Kidney (tissue), 14 donors: ENCODE results near the gene LAIR2. TPM values are rescaled to one million over a fixed set of nuclear protein-coding genes. Genes with fewer than 3 reads are reported as not detected.

Experiments used
- DNase-seq, 5 donors: peaks; one replicate each; pipeline ENCODE4 v3.0.0-alpha.2; 2013 to 2020
- FAIRE-seq: peaks from 2 replicates; lab custom pipeline; 2012; peaks lifted over from hg19 to GRCh38; lab: Jason Lieb, UNC
- H3K27ac ChIP-seq, 2 donors: one replicate each; pipeline ENCODE4 v1.7.0; 2013; ENCODE audit warnings: low read depth in 2 of 2, low read length in 2 of 2, inconsistent platforms in 1 of 2
- H3K27me3 ChIP-seq: one replicate; pipeline ENCODE4 v1.7.1; 2013; ENCODE audit warnings: low read length, inconsistent platforms; ENCODE audit not compliant: control insufficient read depth, insufficient read depth
- H3K36me3 ChIP-seq, 3 donors: one replicate each; pipeline versions ENCODE4 v1.7.0 to v1.7.1; 2013; ENCODE audit warnings: low read length in 3 of 3, control low read depth in 1 of 3, inconsistent platforms in 1 of 3; ENCODE audit not compliant: insufficient read depth in 3 of 3, control insufficient read depth in 2 of 3
- H3K4me1 ChIP-seq, 3 donors: one replicate each; pipeline versions ENCODE4 v1.7.0 to v1.7.1; 2013; ENCODE audit warnings: low read length in 3 of 3, inconsistent platforms in 1 of 3, low read depth in 1 of 3; ENCODE audit not compliant: control insufficient read depth in 2 of 3, insufficient read depth in 2 of 3
- H3K4me3 ChIP-seq, 3 donors: one replicate each; pipeline versions ENCODE4 v1.7.0 to v1.8.1; 2013; ENCODE audit warnings: low read length in 3 of 3, control low read depth in 1 of 3, inconsistent platforms in 1 of 3
- H3K9ac ChIP-seq, 3 donors: one replicate each; pipeline versions ENCODE4 v1.7.0 to v1.7.1; 2013; ENCODE audit warnings: low read length in 3 of 3, control low read depth in 1 of 3, inconsistent platforms in 1 of 3
- H3K9me3 ChIP-seq, 3 donors: one replicate each; pipeline versions ENCODE4 v1.7.0 to v1.7.1; 2013; ENCODE audit warnings: low read length in 3 of 3, control low read depth in 1 of 3, inconsistent platforms in 1 of 3; ENCODE audit not compliant: control insufficient read depth in 2 of 3, insufficient read depth in 1 of 3
- CTCF ChIP-seq: IDR thresholded peaks from 3 replicates; pipeline ENCODE4 v1.5.1; 2012; ENCODE audit warnings: mild to moderate bottlenecking, moderate library complexity, borderline replicate concordance; ENCODE audit not compliant: insufficient read depth; ENCODE audit errors: extremely low read depth
- intact Hi-C: fragments of 100-400 bp; cut with DNase I; formaldehyde crosslinking; loops from one replicate; pipeline ENCODE4 v1.11.1; 2022
- polyA plus RNA-seq: library from polyadenylated mRNA; stranded (reverse); fragments of 350-450 nt; fragmentation: Illumina TruSeq; extraction: RNeasy Lipid Tissue Mini Kit (QIAGEN cat#74804); gene quantifications from one replicate; pipeline ENCODE4 v1.2.3, GENCODE V29; 2014; ENCODE audit warnings: low read depth, low replicate concordance; ENCODE audit not compliant: insufficient read depth
- total RNA-seq: library from RNA; stranded (reverse); fragmentation: NEBNext Ultra II Directional; extraction: Animal tissue kit (Norgen Biotek cat#: 25700); gene quantifications from one replicate; pipeline ENCODE4 v1.2.1, GENCODE V29; 2021
- donor health status: control.
- donor health status: control.
- donor health status: control.
- donor health status: control.
- donor health status: control.
- donor health status: DM: yes; HTN: yes; CAD: no.
- donor health status: Normal renal cell carcinoma (clear cell type).

LAIR2 gene
- total and polyA plus RNA-seq, 2 donors from 2014 or later: not detected

GRCh38 chr19:54558339-54558738, 55.7 kb downstream of the LAIR2 start:
- Histone ChIP-seq H3K9ac (no peak overlapping the region), H3K9me3 (no peaks in the 10 kb centered on the region), H3K4me3 (no peak overlapping the region), H3K27me3 (no peaks in the 10 kb centered on the region), H3K27ac (no peak overlapping the region), H3K4me1 (no peaks in the 10 kb centered on the region), H3K36me3 (no peaks in the 10 kb centered on the region)
- intact Hi-C loops: no loop called here
- no peak for FAIRE-seq
- no peak for TF ChIP-seq CTCF
- DNase-seq: peak in 2 of 5 donors; percentile 10 to 27

Other genes with a start within 250 kb of the LAIR2 start
- gene LILRB5, start 245.6 kb upstream of the LAIR2 start, total RNA-seq: 5.9 TPM
- gene LILRB5, start 245.6 kb upstream of the LAIR2 start, polyA plus RNA-seq: 1.1 TPM
- gene LILRB2, start 221.7 kb upstream of the LAIR2 start, total RNA-seq: 11.5 TPM
- gene LILRB2, start 221.7 kb upstream of the LAIR2 start, polyA plus RNA-seq: 1.9 TPM
- gene LILRA5, start 189.7 kb upstream of the LAIR2 start, total RNA-seq: 5.9 TPM
- gene LILRA5, start 189.7 kb upstream of the LAIR2 start, polyA plus RNA-seq: 1.4 TPM
- 0.69 TPM for gene LILRA4, start 163.7 kb upstream of the LAIR2 start, total RNA-seq
- not detected for gene LILRA4, start 163.7 kb upstream of the LAIR2 start, polyA plus RNA-seq
- gene LAIR1, start 137.9 kb upstream of the LAIR2 start, total RNA-seq: 41.9 TPM
- gene LAIR1, start 137.9 kb upstream of the LAIR2 start, polyA plus RNA-seq: 4.1 TPM
- gene TTYH1, start 87.4 kb upstream of the LAIR2 start, total RNA-seq: 1.5 TPM
- gene TTYH1, start 87.4 kb upstream of the LAIR2 start, polyA plus RNA-seq: 1.9 TPM
- 208 TPM for gene LENG8, start 53.6 kb upstream of the LAIR2 start, total RNA-seq
- 48.6 TPM for gene LENG8, start 53.6 kb upstream of the LAIR2 start, polyA plus RNA-seq
- 6.8 TPM for gene LENG9, start 39.1 kb upstream of the LAIR2 start, total RNA-seq
- 2.0 TPM for gene LENG9, start 39.1 kb upstream of the LAIR2 start, polyA plus RNA-seq
- 29.9 TPM for gene CDC42EP5, start 29.5 kb upstream of the LAIR2 start, total RNA-seq
- gene CDC42EP5, start 29.5 kb upstream of the LAIR2 start, polyA plus RNA-seq: 19.3 TPM
- 4.2 TPM for gene LILRA2, start 71.0 kb downstream of the LAIR2 start, total RNA-seq
- 2.1 TPM for gene LILRA2, start 71.0 kb downstream of the LAIR2 start, polyA plus RNA-seq
- 2.2 TPM for gene LILRA1, start 90.8 kb downstream of the LAIR2 start, total RNA-seq
- 0.43 TPM for gene LILRA1, start 90.8 kb downstream of the LAIR2 start, polyA plus RNA-seq
- gene LILRB1, start 127.7 kb downstream of the LAIR2 start, total RNA-seq: 10.9 TPM
- gene LILRB1, start 127.7 kb downstream of the LAIR2 start, polyA plus RNA-seq: 0.41 TPM
- 9.9 TPM for gene LILRB4, start 160.2 kb downstream of the LAIR2 start, total RNA-seq
- 1.8 TPM for gene LILRB4, start 160.2 kb downstream of the LAIR2 start, polyA plus RNA-seq
- gene KIR3DL3, start 221.6 kb downstream of the LAIR2 start, total RNA-seq: not detected
- gene KIR3DL3, start 221.6 kb downstream of the LAIR2 start, polyA plus RNA-seq: not detected
- gene KIR2DL3, start 235.7 kb downstream of the LAIR2 start, total RNA-seq: 0.25 TPM
- gene KIR2DL3, start 235.7 kb downstream of the LAIR2 start, polyA plus RNA-seq: not detected